ENCODE results near the gene IFT74. TPM values are rescaled to one million over a fixed set of nuclear protein-coding genes. Genes with fewer than 3 reads are reported as not detected.
A peak's percentile ranks its signal among the peaks of the same experiment; 100 is the strongest.
"Not testable (repeated sequence)": the region's sequence is repeated elsewhere in the genome, so short reads cannot be mapped to it uniquely, and the experiment has no call there.

The IFT74 gene
- total RNA-seq, 1 donor, result 21.4 TPM

DNA sequence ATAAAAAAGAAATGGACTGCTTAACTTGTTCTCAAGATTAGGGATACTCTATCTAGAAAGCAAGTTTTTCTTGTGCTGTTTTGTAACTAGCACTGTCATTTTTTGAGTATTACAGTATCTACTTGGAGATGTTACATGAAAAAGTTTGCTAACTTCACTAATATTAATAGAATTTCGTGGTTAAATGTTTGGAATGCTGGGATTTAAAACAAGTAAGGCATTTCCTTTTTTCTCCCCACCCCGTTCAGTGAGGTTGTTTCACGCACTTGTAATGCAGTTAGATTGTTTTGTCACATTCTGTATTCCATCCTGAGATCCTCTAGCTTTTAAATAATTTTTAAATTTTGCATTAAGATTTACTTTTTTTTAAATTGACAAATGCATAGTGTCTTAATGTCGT, 132.8 kb downstream of the IFT74 start:
- DNase-seq (ENCODE audit: low read depth), result peak; percentile 70
- H3K4me3 ChIP-seq (ENCODE audit: low read depth, low read length), result no peak overlapping the region
- TF ChIP-seq, protein P1, sequence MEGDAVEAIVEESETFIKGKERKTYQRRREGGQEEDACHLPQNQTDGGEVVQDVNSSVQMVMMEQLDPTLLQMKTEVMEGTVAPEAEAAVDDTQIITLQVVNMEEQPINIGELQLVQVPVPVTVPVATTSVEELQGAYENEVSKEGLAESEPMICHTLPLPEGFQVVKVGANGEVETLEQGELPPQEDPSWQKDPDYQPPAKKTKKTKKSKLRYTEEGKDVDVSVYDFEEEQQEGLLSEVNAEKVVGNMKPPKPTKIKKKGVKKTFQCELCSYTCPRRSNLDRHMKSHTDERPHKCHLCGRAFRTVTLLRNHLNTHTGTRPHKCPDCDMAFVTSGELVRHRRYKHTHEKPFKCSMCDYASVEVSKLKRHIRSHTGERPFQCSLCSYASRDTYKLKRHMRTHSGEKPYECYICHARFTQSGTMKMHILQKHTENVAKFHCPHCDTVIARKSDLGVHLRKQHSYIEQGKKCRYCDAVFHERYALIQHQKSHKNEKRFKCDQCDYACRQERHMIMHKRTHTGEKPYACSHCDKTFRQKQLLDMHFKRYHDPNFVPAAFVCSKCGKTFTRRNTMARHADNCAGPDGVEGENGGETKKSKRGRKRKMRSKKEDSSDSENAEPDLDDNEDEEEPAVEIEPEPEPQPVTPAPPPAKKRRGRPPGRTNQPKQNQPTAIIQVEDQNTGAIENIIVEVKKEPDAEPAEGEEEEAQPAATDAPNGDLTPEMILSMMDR (IDR thresholded peaks at IDR 0.05; ENCODE audit: insufficient read depth, low read length), result no peak

DNA sequence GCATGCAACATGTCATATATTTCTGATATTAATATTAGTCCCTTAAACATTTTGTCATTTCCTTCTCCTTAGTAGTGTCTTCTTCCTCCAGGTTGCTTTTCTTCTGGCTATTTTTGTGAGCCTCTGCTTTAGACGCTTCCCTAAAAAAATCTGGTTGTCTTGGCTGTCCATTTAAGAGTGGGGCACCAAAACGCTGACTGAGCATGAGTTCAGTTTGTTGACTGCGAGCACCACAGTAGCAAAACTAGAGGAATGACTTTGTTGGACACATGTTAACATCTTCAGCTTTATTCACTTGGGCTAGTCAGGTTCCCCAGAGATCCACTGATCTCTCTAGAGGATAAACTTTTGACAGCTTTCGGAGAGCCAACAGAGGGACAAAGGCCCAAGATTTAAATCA, 133.5 kb downstream of the IFT74 start:
- TF ChIP-seq, protein P1 (IDR thresholded peaks at IDR 0.05; ENCODE audit: insufficient read depth, low read length), result no peak
- no peak for DNase-seq (ENCODE audit: low read depth)
- no peak overlapping the region for H3K4me3 ChIP-seq (ENCODE audit: low read depth, low read length)

DNA sequence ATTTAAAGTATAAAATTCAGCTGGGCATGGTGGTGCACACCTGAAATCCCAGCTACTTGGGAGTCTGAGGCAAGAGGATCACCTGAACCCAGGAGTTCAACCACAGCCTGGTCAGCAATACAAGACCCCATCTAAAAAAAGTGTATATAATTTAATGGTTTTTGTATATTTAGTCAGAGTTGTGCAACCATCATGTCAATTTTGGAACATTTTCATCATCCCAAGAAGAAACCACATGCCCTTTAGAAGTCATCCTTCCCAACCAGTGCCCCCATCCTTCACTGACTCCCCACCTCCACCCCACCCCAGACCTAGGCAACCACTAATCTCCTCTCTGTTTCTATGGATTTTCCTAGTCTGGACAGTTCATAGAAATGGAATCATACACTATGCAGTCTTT, 134.0 kb downstream of the IFT74 start:
- TF ChIP-seq, protein P1 (IDR thresholded peaks at IDR 0.05; ENCODE audit: insufficient read depth, low read length), result no peak
- no peak overlapping the region for H3K4me3 ChIP-seq (ENCODE audit: low read depth, low read length)
- no peak for DNase-seq (ENCODE audit: low read depth)

DNA sequence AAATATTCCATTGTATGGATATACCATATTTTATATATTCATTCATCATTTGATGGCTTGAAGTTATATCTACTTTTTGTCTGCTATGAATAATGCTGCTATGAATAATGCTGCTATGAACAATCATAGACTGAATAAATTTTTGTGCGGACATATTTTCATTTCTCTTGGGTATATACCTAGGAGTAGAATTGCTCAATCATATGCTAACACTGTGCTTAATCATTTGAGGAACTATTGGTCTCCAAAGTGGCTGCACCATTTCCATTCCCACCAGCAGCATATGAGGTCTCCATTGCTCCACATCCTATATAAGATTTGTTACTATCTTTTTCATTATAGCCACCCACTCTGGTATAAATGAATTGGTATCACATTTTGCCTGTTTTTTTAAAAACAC, 134.5 kb downstream of the IFT74 start:
- DNase-seq (ENCODE audit: low read depth), result no peak
- TF ChIP-seq, protein P1 (IDR thresholded peaks at IDR 0.05; ENCODE audit: insufficient read depth, low read length), result no peak
- no peak overlapping the region for H3K4me3 ChIP-seq (ENCODE audit: low read depth, low read length)

DNA sequence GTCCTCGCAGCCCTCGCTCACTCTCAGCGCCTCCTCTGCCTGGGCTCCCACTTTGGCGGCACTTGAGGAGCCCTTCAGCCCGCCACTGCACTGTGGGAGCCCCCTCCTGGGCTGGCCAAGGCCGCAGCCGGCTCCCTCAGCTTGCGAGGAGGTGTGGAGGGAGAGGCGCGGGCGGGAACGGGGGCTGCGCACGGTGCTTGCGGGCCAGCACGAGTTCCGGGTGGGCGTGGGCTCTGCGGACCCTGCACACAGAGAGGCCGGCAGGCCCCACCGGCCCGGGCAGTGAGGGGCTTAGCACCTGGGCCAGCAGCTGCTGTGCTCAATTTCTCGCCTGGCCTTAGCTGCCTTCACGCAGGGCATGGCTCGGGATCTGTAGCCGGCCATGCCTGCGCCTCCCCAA, 136.3 kb downstream of the IFT74 start:
- DNase-seq (ENCODE audit: low read depth); H3K4me3 ChIP-seq (ENCODE audit: low read depth, low read length): not testable (repeated sequence)

DNA sequence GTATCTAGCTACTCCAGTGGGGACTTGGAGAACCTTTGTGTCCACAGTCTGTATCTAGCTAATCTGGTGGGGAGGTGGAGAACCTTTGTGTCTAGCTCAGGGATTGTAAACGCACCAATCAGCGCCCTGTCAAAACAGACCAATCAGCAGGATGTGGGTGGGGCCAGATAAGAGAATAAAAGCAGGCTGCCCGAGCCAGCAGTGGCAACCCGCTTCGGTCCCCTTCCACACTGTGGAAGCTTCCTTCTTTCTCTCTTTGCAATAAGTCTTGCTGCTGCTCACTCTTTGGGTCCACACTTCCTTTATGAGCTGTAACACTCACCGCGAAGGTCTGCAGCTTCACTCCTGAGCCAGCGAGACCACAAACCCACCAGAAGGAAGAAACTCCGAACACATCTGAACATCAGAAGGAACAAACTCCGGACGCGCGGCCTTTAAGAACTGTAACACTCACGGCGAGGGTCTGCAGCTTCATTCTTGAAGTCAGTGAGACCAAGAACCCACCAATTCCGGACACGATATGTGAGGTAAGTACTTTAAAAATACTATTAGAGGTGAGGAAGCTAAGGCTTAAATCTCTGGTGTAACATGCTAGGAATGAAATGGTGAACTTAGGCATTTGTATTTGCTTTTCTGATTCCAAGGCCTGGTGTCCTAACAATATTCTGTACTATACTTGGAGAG, 137.3 kb downstream of the IFT74 start:
- not testable (repeated sequence) for DNase-seq (ENCODE audit: low read depth); H3K4me3 ChIP-seq (ENCODE audit: low read depth, low read length)

DNA sequence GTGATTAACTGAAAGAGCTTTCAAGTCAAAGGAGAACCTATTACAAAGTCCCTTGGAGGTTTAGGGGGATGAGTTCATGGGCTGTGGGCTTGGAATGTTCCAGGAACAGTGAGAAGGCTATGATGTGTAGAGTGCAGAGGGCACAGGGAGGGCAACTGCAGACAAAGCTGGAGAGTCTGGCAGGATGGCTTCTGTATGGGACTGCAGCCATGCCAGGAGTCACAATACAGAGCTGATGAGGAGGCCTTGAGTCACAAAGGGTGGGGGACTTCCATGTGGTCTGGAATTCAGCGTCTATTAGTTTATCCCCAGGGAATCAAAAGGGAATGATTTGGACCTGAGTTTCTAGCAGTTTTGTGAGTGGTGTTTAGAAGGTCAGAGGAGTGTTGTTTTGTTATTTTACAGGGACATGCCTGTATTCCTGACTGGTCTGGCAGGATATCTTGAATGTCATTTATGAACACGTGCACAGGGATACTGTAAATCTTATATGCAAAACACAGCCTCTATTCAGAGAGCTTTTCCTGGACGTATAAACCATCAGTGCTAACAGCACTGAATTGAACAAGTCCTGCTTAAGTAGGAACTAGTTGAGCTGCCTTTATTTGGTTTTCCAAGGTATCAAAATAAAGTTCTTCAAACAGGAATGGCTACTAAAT, 138.6 kb downstream of the IFT74 start:
- TF ChIP-seq, protein P1 (IDR thresholded peaks at IDR 0.05; ENCODE audit: insufficient read depth, low read length), result no peak
- DNase-seq (ENCODE audit: low read depth), result peak; percentile 78
- no peak overlapping the region for H3K4me3 ChIP-seq (ENCODE audit: low read depth, low read length)

DNA sequence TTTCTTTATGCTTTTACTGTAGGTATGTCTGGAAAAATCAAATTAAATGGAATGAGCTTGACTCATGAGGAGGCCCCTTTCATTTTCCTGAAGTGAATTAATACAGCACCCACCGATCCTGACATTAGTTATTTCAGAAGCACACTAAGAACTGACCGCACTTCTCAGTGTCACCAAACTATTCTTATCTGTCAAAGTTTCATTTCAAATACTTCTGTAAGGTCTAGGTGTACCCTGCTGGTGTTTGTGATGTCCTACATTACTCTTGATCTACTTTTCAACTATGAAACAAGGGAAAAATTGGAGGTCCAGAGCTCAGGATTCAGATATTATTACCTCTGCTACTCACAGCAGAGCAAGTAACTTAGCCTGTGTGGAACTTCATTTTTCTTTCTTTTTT, 151.0 kb downstream of the IFT74 start:
- DNase-seq (ENCODE audit: low read depth), result no peak
- TF ChIP-seq, protein P1 (IDR thresholded peaks at IDR 0.05; ENCODE audit: insufficient read depth, low read length), result no peak
- H3K4me3 ChIP-seq (ENCODE audit: low read depth, low read length), result no peak overlapping the region

Data from fibroblast of the aortic adventitia (primary cell).